Measurements from ENCODE around the gene SURF4.

The SURF4 gene

DNA sequence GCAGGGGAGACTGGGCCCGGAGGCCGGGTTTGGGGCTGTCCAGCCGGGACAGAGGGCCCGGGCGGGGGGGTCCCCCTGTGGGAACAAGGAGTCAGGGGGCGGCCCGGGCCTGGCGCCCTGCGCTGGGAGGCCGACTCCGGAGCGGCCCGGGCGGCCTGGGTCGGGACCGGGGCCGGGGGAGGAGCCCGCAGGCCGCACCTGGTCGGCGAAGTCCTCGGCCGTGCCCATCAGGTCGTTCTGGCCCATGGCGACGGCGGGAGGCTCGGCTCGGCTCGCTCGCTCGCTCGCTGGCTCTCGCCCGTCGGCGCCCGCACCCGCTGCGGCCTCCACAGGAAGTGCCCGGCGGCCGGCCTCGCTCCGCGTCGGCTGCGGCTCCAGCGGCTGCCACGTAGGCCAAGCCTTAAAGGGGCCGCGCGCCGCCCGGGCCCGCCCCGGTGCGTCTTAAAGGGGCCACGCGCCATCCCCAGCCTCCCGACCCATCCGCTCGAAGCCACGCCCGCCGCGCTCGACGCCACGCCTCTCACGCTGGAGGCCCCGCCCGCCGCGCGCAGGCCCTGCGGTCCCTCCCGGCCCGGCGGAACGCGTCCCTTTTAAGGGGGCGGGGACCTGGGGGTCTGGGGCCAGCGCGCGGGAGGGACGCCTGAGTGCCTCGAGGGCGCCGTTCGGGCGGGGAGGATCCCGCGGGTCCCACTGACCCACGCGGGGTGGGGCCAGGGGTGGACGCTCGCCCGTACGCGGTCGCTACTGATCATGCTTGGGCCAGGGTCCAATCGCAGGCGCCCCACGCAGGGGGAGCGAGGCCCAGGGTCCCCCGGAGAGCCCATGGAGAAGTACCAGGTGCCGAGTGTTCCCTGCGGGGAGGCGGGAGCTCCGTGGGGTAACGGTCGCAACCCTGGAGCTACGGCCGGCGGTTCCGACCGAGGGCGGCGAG, at the start of gene SURF4, which contains the start of gene STKLD1:
TSS of gene SURF4 (minus strand) at position 337 of the 931 bp plus-strand sequence. CDS start at position 246, 91 bp downstream.
TSS of gene STKLD1 (plus strand) at position 643 of the 931 bp plus-strand sequence. CDS start at position 751, 108 bp downstream.
- H3K4me3 ChIP-seq (ENCODE audit: low read length): peak within 1 kb of the TSS; percentile 88
- peaks cover 39% of the 10 kb centered on the region for H3K4me1 ChIP-seq (ENCODE audit: control insufficient read depth, insufficient read depth, low read length)
- H3K9ac ChIP-seq (ENCODE audit: low read length): peak within 1 kb of the TSS; percentile 91
- H3K9me3 ChIP-seq (ENCODE audit: control insufficient read depth, low read length): no peaks in the 10 kb centered on the region
- no peaks in the 10 kb centered on the region for H3K27me3 ChIP-seq (ENCODE audit: control insufficient read depth, insufficient read depth, low read length)
- no peaks in the 10 kb centered on the region for H3K36me3 ChIP-seq (ENCODE audit: control insufficient read depth, insufficient read depth, low read length)

DNA sequence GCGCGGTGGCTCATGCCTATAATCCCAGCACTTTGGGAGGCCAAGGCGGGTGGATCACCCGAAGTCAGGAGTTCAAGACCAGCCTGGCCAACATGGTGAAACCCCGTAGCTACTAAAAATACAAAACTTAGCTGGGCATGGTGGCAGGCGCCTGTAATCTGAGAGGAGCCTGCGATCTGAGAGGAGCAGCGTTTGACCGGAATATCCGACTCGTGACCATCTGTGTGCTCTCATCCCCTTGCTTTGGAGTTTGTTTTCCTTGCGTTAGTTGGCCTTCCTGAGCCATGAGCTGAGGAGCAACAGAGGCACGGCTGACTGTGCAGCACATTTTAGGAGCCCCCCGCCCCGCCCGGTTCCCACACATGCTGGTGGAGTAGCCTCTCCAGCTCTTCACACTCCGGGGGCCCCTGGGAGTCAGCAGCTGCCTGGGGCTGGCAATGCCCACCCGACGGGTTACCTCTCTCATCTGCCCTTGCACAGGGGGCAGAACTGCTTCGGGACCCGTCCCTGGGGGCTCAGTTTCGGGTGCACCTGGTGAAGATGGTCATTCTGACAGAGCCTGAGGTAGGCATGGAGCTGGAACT, 49.3 kb upstream of the SURF4 start:
- no peaks in the 10 kb centered on the region for H3K9me3 ChIP-seq (ENCODE audit: control insufficient read depth, low read length)
- H3K36me3 ChIP-seq (ENCODE audit: control insufficient read depth, insufficient read depth, low read length): no peaks in the 10 kb centered on the region
- no peak overlapping the region for H3K4me3 ChIP-seq (ENCODE audit: low read length)
- no peak overlapping the region for H3K9ac ChIP-seq (ENCODE audit: low read length)
- H3K4me1 ChIP-seq (ENCODE audit: control insufficient read depth, insufficient read depth, low read length): peaks cover 69% of the 10 kb centered on the region
- peaks cover 3% of the 10 kb centered on the region for H3K27me3 ChIP-seq (ENCODE audit: control insufficient read depth, insufficient read depth, low read length)

DNA sequence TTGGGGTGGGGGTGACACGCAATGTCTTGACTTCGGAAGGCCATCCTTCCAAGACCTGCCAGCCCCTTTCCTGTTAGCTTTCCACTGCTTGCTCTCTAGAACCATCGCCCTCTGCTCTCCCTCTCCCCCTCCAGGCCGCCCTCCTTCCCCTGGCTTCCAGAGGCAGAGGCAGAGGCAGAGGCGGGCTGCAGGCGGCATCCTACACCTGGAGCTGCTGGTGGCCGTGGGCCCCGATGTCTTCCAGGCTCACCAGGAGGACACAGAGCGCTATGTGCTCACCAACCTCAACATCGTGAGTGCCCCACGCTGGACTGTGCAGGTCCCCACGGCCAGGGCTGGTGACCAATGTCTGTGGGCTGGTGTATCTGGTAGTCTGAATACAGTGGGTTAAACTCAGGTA, 48.3 kb upstream of the SURF4 start:
- peaks cover 3% of the 10 kb centered on the region for H3K27me3 ChIP-seq (ENCODE audit: control insufficient read depth, insufficient read depth, low read length)
- H3K4me3 ChIP-seq (ENCODE audit: low read length): no peak overlapping the region
- no peaks in the 10 kb centered on the region for H3K36me3 ChIP-seq (ENCODE audit: control insufficient read depth, insufficient read depth, low read length)
- peaks cover 74% of the 10 kb centered on the region for H3K4me1 ChIP-seq (ENCODE audit: control insufficient read depth, insufficient read depth, low read length)
- no peak overlapping the region for H3K9ac ChIP-seq (ENCODE audit: low read length)
- H3K9me3 ChIP-seq (ENCODE audit: control insufficient read depth, low read length): no peaks in the 10 kb centered on the region

DNA sequence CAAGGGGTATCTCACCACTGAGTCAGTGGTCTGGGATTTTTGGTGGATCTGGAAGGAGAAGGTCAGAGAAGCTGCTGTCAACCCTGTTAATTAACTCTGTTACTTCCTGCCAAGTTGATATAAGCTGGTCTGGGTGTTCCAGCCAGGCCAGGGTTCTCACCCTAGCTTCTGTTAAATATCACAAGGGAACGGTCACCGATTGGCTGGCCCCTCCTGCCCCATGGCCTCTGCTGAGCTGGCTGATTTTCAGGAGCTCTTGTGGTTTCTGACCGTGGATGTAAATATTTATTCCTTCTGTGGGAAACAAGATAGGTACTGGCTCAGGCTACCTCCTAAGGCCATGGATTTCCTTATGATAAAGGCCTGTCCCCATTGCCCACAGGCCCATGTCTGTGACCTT, 47.4 kb upstream of the SURF4 start:
- Histone ChIP-seq H3K4me1 (ENCODE audit: control insufficient read depth, insufficient read depth, low read length) (peaks cover 79% of the 10 kb centered on the region), H3K27me3 (ENCODE audit: control insufficient read depth, insufficient read depth, low read length) (peaks cover 3% of the 10 kb centered on the region), H3K9ac (ENCODE audit: low read length) (no peak overlapping the region), H3K9me3 (ENCODE audit: control insufficient read depth, low read length) (no peaks in the 10 kb centered on the region), H3K4me3 (ENCODE audit: low read length) (no peak overlapping the region), H3K36me3 (ENCODE audit: control insufficient read depth, insufficient read depth, low read length) (no peaks in the 10 kb centered on the region)

DNA sequence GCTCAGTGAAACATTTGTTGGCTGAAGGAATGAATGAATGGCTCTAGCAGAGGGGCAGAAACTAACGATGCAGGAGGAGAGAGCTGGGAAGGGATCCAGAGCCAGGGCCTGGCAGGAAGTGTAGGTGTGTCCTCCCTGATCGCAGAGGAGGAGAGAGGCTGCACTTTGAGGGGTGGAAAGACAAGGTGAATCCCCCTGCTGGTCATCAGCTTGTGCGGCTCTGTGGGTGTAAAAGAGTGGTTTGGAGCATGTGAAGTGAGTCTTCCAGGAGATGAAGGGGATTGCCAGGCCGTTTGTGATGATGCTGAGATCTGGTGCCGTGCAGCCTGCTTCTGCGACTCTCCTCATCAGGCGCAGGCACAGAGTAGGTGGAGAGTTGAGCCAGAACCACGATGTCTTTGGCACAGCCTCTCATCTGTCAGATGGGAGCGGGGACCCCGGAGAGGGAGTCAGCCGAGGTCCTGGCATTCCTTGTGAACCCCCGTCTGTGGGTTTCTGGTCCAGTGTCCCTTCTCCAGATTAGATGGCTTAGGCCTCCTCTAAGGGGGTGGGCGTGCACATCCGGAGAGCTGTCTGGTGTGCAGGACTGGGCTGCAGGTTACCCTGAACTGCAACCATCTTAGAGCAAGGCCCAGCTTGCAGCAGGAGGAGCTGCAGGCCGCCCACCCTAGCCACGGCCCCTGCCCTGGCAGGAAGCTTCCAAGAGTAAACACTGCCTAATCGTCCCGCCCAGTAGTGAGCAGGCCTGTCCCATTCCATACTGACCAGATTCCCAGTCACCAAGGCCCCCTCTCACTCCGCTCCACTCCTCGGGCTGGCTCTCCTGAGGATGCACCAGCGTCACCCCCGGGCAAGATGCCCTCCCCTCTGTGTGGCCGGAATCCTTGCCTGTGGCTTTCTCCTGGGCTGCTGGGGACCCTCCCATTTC, 46.0 kb upstream of the SURF4 start, which contains the start of gene ADAMTS13:
TSS of gene ADAMTS13 (plus strand) at position 753 of the 928 bp plus-strand sequence. CDS start at position 830, 77 bp downstream.
- Histone ChIP-seq H3K36me3 (ENCODE audit: control insufficient read depth, insufficient read depth, low read length) (no peaks in the 10 kb centered on the region), H3K4me3 (ENCODE audit: low read length) (no peak within 1 kb of the TSS), H3K9ac (ENCODE audit: low read length) (peak within 1 kb of the TSS; percentile 29), H3K4me1 (ENCODE audit: control insufficient read depth, insufficient read depth, low read length) (peaks cover 71% of the 10 kb centered on the region), H3K9me3 (ENCODE audit: control insufficient read depth, low read length) (no peaks in the 10 kb centered on the region), H3K27me3 (ENCODE audit: control insufficient read depth, insufficient read depth, low read length) (no peaks in the 10 kb centered on the region)

DNA sequence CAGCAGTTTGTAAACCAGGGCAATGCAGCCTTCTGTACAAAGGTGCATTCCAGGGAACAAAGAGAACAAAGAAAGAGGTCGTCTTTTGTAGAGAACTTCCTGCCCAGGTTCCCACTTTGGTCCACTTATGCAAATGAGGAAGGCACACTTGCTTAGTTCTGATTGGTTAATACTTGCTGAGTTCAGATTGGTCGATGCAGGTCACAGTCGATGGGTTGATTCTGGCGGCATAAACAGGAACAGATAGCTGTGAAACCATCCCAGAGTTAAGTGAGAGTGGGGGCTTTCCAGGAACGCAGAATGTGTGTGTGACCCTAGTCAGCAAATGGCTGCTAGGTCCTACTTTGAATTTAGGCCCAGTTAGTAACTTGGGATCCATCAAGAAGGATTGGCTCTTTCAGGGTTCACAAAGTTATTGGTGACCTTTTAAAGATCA, 44.5 kb upstream of the SURF4 start:
- H3K9me3 ChIP-seq (ENCODE audit: control insufficient read depth, low read length): no peaks in the 10 kb centered on the region
- H3K4me1 ChIP-seq (ENCODE audit: control insufficient read depth, insufficient read depth, low read length): peaks cover 72% of the 10 kb centered on the region
- H3K4me3 ChIP-seq (ENCODE audit: low read length): no peak overlapping the region
- H3K27me3 ChIP-seq (ENCODE audit: control insufficient read depth, insufficient read depth, low read length): no peaks in the 10 kb centered on the region
- H3K9ac ChIP-seq (ENCODE audit: low read length): no peak overlapping the region
- no peaks in the 10 kb centered on the region for H3K36me3 ChIP-seq (ENCODE audit: control insufficient read depth, insufficient read depth, low read length)

DNA sequence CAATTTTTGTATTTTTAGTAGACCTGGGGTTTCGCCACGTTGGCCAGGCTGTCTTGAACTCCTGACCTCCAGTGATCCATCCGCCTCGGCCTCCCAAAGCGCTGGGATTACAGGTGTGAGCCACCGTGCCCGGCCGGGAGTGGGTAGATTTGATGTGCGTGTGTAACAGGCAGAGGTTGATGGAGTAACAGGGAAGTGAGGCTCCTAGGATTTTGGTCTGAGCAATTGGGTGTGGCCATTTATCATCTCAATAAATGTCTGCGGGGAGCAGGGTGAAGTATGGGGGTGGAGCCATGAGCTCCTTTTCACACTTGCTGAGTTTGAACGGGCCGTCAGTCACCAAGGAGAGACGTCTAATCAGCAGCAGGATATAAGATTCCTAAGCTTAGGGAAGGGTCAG, 43.1 kb upstream of the SURF4 start:
- Histone ChIP-seq H3K9ac (ENCODE audit: low read length) (peak overlapping the region; percentile 83), H3K27me3 (ENCODE audit: control insufficient read depth, insufficient read depth, low read length) (no peaks in the 10 kb centered on the region), H3K4me3 (ENCODE audit: low read length) (no peak overlapping the region), H3K4me1 (ENCODE audit: control insufficient read depth, insufficient read depth, low read length) (peaks cover 58% of the 10 kb centered on the region), H3K9me3 (ENCODE audit: control insufficient read depth, low read length) (no peaks in the 10 kb centered on the region), H3K36me3 (ENCODE audit: control insufficient read depth, insufficient read depth, low read length) (no peaks in the 10 kb centered on the region)

DNA sequence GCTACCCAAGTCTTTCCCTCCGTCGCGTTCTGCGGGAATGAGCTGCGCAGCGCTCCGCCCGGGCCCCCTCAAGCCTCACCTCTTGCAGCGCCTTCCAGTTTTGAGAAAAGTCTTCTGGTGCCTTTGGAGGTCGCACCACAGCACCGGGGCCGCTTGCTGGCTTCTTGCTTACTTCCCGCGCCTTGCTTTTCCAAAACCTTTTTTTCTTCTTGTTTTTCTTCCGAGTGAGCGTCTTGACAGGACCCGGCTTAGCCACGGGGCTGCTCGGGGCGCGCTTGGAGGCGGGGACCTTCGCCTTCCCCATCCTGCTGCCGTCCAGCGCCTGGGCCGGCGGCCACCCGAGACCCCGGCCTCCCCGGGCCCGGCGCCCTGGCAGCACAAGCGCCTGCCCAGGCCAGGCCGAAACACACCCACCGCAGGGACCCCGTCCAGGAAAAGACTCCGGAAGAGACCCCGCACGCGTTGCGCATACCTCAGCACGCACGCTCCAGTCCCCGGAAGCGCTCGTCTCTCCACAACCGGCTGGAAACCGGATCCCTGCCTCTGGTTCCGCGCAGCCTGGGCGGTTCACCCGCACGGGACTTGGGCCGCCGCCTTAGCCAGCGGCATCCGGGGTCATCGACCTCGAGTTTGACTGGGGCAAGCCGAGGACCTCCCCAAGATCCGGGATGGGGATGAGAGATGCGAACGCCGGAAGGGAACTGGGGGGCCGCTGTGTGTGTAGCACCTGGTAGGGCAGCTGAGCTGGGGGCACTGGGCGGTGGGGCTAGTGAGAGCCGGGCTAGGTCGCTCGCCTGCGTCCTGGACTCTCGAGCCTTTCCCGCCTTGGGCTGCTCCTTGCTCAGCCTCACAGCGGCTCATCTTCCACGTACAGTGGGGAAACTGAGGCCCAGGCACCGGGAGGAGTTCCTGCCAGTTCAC, 41.9 kb upstream of the SURF4 start, which contains the start of gene REXO4:
TSS of gene REXO4 (minus strand) at position 470 of the 921 bp plus-strand sequence. CDS start at position 304, 166 bp downstream.
- H3K9me3 ChIP-seq (ENCODE audit: control insufficient read depth, low read length): no peaks in the 10 kb centered on the region

DNA sequence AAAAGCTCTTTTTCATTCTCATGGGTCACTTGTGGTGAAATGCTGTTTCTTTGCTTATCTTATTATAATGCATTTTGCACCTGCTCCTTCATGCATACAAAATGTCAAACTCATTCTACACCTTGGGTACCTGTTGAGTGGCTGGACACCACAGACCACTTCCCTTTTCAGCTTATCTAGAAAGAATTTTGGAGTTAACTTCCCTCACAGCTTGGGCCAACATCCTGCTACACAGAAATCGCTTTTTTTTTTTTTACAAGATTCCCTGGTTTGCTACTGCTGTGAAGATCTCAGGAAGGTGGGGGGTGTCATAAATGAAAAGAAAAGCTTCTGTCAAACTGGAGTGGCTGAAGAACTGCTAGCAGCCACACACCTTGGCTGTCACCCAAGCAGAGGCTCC, 39.3 kb upstream of the SURF4 start:
- Histone ChIP-seq H3K9ac (ENCODE audit: low read length) (no peak overlapping the region), H3K27me3 (ENCODE audit: control insufficient read depth, insufficient read depth, low read length) (no peaks in the 10 kb centered on the region), H3K9me3 (ENCODE audit: control insufficient read depth, low read length) (no peaks in the 10 kb centered on the region), H3K36me3 (ENCODE audit: control insufficient read depth, insufficient read depth, low read length) (no peaks in the 10 kb centered on the region), H3K4me3 (ENCODE audit: low read length) (no peak overlapping the region), H3K4me1 (ENCODE audit: control insufficient read depth, insufficient read depth, low read length) (peaks cover 20% of the 10 kb centered on the region)

More for the DNA sequence above, 41.9 kb upstream of the SURF4 start, which contains the start of gene REXO4:
- Histone ChIP-seq H3K4me3 (ENCODE audit: low read length) (peak within 1 kb of the TSS; percentile 47), H3K4me1 (ENCODE audit: control insufficient read depth, insufficient read depth, low read length) (peaks cover 46% of the 10 kb centered on the region), H3K9ac (ENCODE audit: low read length) (peak within 1 kb of the TSS; percentile 83), H3K36me3 (ENCODE audit: control insufficient read depth, insufficient read depth, low read length) (no peaks in the 10 kb centered on the region), H3K27me3 (ENCODE audit: control insufficient read depth, insufficient read depth, low read length) (no peaks in the 10 kb centered on the region)

DNA sequence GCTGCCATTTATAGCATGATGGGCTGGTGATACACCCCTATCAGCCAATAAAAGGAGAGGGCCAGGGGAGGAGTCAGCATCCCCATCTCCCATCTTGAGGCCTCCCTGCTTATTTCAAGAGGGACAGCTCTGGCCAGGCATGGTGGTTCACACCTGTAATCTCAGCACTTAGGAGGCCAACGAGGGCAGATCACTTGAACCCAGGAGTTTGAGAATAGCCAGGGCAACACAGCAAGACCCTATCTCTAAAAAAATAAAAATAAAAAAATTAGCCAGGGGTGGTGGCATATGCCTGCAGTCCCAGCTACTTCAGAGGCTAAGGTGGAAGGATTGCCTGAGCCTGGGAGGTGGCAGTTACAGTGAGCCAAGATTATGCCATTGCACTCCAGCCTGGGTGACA, 32.2 kb upstream of the SURF4 start:
- H3K9me3 ChIP-seq (ENCODE audit: control insufficient read depth, low read length): no peaks in the 10 kb centered on the region
- no peaks in the 10 kb centered on the region for H3K4me1 ChIP-seq (ENCODE audit: control insufficient read depth, insufficient read depth, low read length)
- H3K4me3 ChIP-seq (ENCODE audit: low read length): no peak overlapping the region
- no peaks in the 10 kb centered on the region for H3K27me3 ChIP-seq (ENCODE audit: control insufficient read depth, insufficient read depth, low read length)
- no peaks in the 10 kb centered on the region for H3K36me3 ChIP-seq (ENCODE audit: control insufficient read depth, insufficient read depth, low read length)
- no peak overlapping the region for H3K9ac ChIP-seq (ENCODE audit: low read length)
